ENCODE data around the gene PIP4K2A. TPM values are rescaled to one million over a fixed set of nuclear protein-coding genes. Genes with fewer than 3 reads are reported as not detected.

Gene PIP4K2A
- total and polyA plus RNA-seq, 2 of the 13 experiments (the other 11 are each of a cell fraction or from before 2014, with no cell fraction given): 9.1 to 22.6 TPM

DNA sequence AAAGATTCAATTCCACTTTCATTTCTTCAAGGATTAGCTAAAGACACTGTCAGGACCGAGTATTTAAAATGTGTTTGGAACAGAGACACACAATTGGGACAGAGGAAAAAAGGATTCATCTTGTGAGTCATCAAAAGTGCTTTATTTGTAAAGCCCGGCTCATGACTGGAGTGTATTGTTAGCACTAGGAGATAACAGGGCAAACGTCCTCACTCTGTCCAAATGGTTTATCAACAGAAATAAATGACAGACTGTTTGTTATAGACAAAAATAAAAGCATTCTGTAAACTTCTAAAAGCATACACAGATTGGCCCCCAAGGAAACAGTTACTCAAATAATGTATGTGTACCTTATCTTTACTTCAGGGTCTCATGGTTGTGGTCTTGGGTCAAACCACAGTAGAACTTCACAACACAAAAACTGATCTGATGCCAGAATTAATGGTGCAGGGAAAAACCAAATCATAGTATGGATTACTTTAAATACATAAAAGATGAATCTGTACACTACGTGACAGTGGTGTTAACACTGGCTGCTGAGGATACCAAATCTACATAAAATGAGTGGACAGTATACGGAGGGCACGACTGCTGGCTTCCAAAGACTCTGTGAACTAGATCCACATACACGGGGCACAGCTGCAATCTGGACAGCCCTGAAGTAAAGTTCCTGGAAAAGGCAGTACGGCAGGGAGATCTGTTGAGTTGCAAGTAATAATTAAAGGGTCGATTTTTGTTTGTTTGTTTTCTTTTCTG lies 179.4 kb downstream of the PIP4K2A start (continued):
- TF ChIP-seq, protein P1, sequence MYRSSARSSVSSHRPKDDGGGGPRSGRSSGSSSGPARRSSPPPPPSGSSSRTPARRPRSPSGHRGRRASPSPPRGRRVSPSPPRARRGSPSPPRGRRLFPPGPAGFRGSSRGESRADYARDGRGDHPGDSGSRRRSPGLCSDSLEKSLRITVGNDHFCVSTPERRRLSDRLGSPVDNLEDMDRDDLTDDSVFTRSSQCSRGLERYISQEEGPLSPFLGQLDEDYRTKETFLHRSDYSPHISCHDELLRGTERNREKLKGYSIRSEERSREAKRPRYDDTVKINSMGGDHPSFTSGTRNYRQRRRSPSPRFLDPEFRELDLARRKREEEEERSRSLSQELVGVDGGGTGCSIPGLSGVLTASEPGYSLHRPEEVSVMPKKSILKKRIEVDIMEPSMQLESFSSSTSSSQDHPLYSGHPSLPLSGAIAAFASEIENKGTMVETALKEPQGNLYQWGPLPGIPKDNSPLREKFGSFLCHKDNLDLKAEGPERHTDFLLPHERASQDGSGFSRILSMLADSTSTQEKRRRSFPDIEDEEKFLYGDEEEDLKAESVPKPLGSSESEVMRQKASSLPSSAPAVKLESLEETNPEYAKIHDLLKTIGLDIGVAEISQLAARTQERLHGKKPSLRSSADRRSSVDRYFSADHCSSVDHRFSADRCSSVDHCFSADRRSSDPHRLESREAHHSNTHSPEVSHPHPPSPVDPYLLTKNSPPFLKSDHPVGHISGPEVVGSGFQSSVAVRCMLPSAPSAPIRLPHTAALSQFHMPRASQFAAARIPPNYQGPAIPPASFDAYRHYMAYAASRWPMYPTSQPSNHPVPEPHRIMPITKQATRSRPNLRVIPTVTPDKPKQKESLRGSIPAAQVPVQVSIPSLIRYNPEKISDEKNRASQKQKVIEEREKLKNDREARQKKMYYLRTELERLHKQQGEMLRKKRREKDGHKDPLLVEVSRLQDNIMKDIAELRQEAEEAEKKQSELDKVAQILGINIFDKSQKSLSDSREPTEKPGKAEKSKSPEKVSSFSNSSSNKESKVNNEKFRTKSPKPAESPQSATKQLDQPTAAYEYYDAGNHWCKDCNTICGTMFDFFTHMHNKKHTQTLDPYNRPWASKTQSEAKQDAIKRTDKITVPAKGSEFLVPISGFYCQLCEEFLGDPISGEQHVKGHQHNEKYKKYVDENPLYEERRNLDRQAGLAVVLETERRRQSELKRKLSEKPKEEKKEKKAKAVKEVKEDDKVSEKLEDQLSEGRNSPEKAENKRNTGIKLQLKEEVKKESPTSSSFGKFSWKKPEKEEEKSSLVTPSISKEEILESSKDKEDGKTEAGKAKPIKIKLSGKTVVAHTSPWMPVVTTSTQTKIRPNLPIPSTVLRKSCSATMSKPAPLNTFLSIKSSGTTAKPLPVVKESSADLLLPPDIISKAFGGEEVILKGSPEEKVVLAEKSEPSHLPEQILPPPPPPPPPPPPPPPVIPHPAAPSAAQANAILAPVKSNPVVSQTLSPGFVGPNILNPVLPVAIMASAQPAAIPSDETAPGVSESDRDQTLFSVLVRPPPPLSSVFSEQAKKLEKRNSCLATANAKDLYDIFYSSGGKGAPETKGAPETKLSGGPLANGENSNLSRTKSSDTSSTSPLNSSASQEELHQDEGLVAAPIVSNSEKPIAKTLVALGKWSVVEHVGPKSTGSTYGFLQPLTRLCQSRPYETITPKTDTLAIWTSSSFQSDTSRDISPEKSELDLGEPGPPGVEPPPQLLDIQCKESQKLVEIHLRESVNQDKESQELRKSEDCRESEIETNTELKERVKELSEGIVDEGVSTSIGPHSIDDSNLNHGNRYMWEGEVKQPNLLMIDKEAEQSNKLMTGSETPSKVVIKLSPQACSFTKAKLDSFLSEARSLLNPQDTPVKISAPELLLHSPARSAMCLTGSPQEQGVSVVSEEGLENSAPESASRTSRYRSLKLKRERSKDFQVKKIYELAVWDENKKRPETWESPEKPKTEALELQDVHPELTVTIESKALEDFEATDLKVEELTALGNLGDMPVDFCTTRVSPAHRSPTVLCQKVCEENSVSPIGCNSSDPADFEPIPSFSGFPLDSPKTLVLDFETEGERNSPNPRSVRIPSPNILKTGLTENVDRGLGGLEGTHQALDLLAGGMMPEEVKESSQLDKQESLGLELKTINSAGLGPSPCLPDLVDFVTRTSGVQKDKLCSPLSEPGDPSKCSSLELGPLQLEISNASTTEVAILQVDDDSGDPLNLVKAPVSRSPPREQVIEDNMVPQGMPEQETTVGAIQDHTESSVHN (CRISPR knock-in tag; IDR thresholded peaks at IDR 0.05): no peak
- TF ChIP-seq REXO4 (CRISPR knock-in tag; IDR thresholded peaks at IDR 0.05; ENCODE audit: borderline replicate concordance) (no peak), SPEN (CRISPR knock-in tag; IDR thresholded peaks at IDR 0.05; ENCODE audit: low read depth) (no peak), ZFP36L1 (CRISPR knock-in tag; IDR thresholded peaks at IDR 0.05) (no peak), ATF1 (CRISPR knock-in tag; IDR thresholded peaks at IDR 0.05) (no peak), ZNF230 (CRISPR knock-in tag; IDR thresholded peaks at IDR 0.05) (no peak), ZNF12 (CRISPR knock-in tag; IDR thresholded peaks at IDR 0.05) (no peak), JUN (CRISPR knock-in tag; IDR thresholded peaks at IDR 0.05) (no peak), ZNF598 (CRISPR knock-in tag; IDR thresholded peaks at IDR 0.05; ENCODE audit: borderline replicate concordance) (no peak), SYNCRIP (IDR thresholded peaks at IDR 0.05; ENCODE audit: insufficient read depth, low read depth, low read length) (no peak), ZNF878 (CRISPR knock-in tag; IDR thresholded peaks at IDR 0.05) (no peak), CREB1 (IDR thresholded peaks at IDR 0.05) (0 out of 2 replicates have a peak, but pooled peaks have one; percentile 10), CREB1 (CRISPR knock-in tag; IDR thresholded peaks at IDR 0.05) (no peak), FOSL2 (CRISPR knock-in tag; IDR thresholded peaks at IDR 0.05) (peak; percentile 81), ZNF781 (CRISPR knock-in tag; IDR thresholded peaks at IDR 0.05; ENCODE audit: borderline replicate concordance, not compliant biosample characterization) (no peak)
- TF ChIP-seq, protein P2, sequence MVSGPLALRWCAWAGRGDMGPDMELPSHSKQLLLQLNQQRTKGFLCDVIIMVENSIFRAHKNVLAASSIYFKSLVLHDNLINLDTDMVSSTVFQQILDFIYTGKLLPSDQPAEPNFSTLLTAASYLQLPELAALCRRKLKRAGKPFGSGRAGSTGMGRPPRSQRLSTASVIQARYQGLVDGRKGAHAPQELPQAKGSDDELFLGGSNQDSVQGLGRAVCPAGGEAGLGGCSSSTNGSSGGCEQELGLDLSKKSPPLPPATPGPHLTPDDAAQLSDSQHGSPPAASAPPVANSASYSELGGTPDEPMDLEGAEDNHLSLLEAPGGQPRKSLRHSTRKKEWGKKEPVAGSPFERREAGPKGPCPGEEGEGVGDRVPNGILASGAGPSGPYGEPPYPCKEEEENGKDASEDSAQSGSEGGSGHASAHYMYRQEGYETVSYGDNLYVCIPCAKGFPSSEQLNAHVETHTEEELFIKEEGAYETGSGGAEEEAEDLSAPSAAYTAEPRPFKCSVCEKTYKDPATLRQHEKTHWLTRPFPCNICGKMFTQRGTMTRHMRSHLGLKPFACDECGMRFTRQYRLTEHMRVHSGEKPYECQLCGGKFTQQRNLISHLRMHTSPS (CRISPR knock-in tag; IDR thresholded peaks at IDR 0.05; ENCODE audit: low read depth): no peak
- TF ChIP-seq, protein P3, sequence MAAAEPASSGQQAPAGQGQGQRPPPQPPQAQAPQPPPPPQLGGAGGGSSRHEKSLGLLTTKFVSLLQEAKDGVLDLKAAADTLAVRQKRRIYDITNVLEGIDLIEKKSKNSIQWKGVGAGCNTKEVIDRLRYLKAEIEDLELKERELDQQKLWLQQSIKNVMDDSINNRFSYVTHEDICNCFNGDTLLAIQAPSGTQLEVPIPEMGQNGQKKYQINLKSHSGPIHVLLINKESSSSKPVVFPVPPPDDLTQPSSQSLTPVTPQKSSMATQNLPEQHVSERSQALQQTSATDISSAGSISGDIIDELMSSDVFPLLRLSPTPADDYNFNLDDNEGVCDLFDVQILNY (CRISPR knock-in tag; conservative IDR thresholded peaks at IDR 0.05): no peak
- TF ChIP-seq, protein P4, sequence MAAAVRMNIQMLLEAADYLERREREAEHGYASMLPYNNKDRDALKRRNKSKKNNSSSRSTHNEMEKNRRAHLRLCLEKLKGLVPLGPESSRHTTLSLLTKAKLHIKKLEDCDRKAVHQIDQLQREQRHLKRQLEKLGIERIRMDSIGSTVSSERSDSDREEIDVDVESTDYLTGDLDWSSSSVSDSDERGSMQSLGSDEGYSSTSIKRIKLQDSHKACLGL (CRISPR knock-in tag; IDR thresholded peaks at IDR 0.05): no peak
